Body of pancreas (tissue), 4 donors: ENCODE data around the gene RBMS3.

Experiments used
- CTCF ChIP-seq, 7 experiments: fragments of 450-650 bp in 4 of 7; fragments of 200-600 bp in 3 of 7; sonication (generic) in 3 of 7; IDR thresholded peaks; one replicate each; pipeline ENCODE4 v1.5.1; 2016 to 2019; ENCODE audit warnings: antibody characterized with exemption in 7 of 7
- POLR2A ChIP-seq, 3 donors: fragments of 450-650 bp; IDR thresholded peaks; one replicate each; pipeline ENCODE4 v1.6.1; 2016; ENCODE audit warnings: antibody characterized with exemption in 3 of 3, mild to moderate bottlenecking in 2 of 3

GRCh38 chr3:29258161-29258560 lies 22.7 kb upstream of the RBMS3 start:
- TF ChIP-seq CTCF (IDR thresholded peaks at IDR 0.05) (no peak), POLR2A (IDR thresholded peaks at IDR 0.05) (no peak)
